Panc1 (cell line): ENCODE results near the gene PPP2R1B. TPM values are rescaled to one million over a fixed set of nuclear protein-coding genes. Genes with fewer than 3 reads are reported as not detected.
"Not testable (repeated sequence)": the region's sequence is repeated elsewhere in the genome, so short reads cannot be mapped to it uniquely, and the experiment has no call there.

ENCODE experiments used
- ATAC-seq: fragments of 200-7000 bp; cut with Tn5 transposase; 2 replicates; pipeline ENCODE4 v1.9.1; 2020; ENCODE audit warnings: mild to moderate bottlenecking, moderate library complexity
- BruUV-seq: library from RNA; stranded (reverse); fragments of 400-500 nt; replicated peaks from 2 replicates; lab custom pipeline; 2021; lab: Mats Ljungman, UMichigan
- CTCF ChIA-PET: fragments of 300-600 bp; sonication (Branson Sonifier 250); formaldehyde crosslinking; loops from one replicate; lab custom pipeline; 2022; ENCODE audit warnings: antibody characterized with exemption; lab: Charles Lee
- POLR2A ChIA-PET: fragments of 300-600 bp; sonication (Branson Sonifier 250); formaldehyde crosslinking; loops from one replicate; lab custom pipeline; 2022; ENCODE audit warnings: antibody characterized with exemption; lab: Charles Lee
- DNase-seq: peaks from one replicate; pipeline ENCODE4 v3.0.0-alpha.2; 2010; ENCODE audit warnings: low read depth, low spot score
- H3K27ac ChIP-seq: 2 replicates; pipeline ENCODE4 v1.5.1; 2011; ENCODE audit warnings: mild to moderate bottlenecking, low read length, inconsistent platforms
- H3K27me3 ChIP-seq: fragments of 200-500 bp; sonication (Bioruptor generic); 2 replicates; pipeline ENCODE4 v1.6.0; 2014; ENCODE audit warnings: low read length, inconsistent platforms; ENCODE audit not compliant: control insufficient read depth, insufficient read depth
- H3K36me3 ChIP-seq: fragments of 200-500 bp; sonication (Bioruptor generic); 2 replicates; pipeline ENCODE4 v1.5.1; 2014; ENCODE audit warnings: inconsistent platforms, mild to moderate bottlenecking, low read length, moderate library complexity; ENCODE audit not compliant: control insufficient read depth, insufficient read depth
- H3K4me1 ChIP-seq: 2 replicates; pipeline ENCODE4 v1.5.1; 2011; ENCODE audit warnings: inconsistent platforms, mild to moderate bottlenecking, low read length, moderate library complexity; ENCODE audit not compliant: control insufficient read depth, insufficient read depth
- H3K4me3 ChIP-seq, 2 experiments: 2 replicates each; pipeline ENCODE4 v1.5.1; 2011 to 2012; ENCODE audit warnings: low read depth in 2 of 2, low read length in 2 of 2, mild to moderate bottlenecking in 2 of 2, inconsistent platforms in 1 of 2, moderate library complexity in 1 of 2
- H3K9me3 ChIP-seq: fragments of 200-500 bp; sonication (Bioruptor generic); 2 replicates; pipeline ENCODE4 v1.5.1; 2014; ENCODE audit warnings: low read depth, mild to moderate bottlenecking, inconsistent platforms, low read length, moderate library complexity; ENCODE audit not compliant: control insufficient read depth, insufficient read depth
- POLR2AphosphoS5 ChIP-seq: IDR thresholded peaks from 2 replicates; pipeline ENCODE4 v1.6.1; 2012; ENCODE audit warnings: mild to moderate bottlenecking, low read depth, low read length, moderate library complexity
- SIN3A ChIP-seq: IDR thresholded peaks from 2 replicates; pipeline ENCODE4 v1.6.1; 2012; ENCODE audit warnings: low read depth, mild to moderate bottlenecking, low read length, moderate library complexity, borderline replicate concordance; ENCODE audit not compliant: insufficient read depth
- TCF7L2 ChIP-seq: IDR thresholded peaks from 2 replicates; pipeline ENCODE4 v1.6.1; 2011; ENCODE audit warnings: mild to moderate bottlenecking, low read depth, low read length, inconsistent platforms
- in situ Hi-C: cut with HindIII; loops from 2 replicates; pipeline ENCODE4 v1.10.0; 2016; ENCODE audit warnings: low sequenced_read_pairs, low pct_unique_long_range_greater_than_20kb
- intact Hi-C: fragments of 100-400 bp; cut with micrococcal nuclease; formaldehyde crosslinking; loops from one replicate; pipeline ENCODE4 v1.10.0; 2022; ENCODE audit not compliant: unreplicated experiment
- total RNA-seq: library from RNA; stranded (reverse); gene quantifications from one replicate; pipeline ENCODE4 v1.2.1, GENCODE V29; 2021; ENCODE audit not compliant: unreplicated experiment
- TF ChIP-seq, protein P1 (sequence below): fragments of 450-650 bp; IDR thresholded peaks from 2 replicates; pipeline ENCODE4 v1.5.1; 2017; ENCODE audit warnings: mild to moderate bottlenecking
- TF ChIP-seq, protein P2 (sequence below), 2 experiments: IDR thresholded peaks; 2 replicates each; pipeline ENCODE4 v1.6.1; 2011 to 2012; ENCODE audit warnings: low read depth in 2 of 2, control low read depth in 1 of 2, low read length in 1 of 2, mild to moderate bottlenecking in 1 of 2, moderate library complexity in 1 of 2; ENCODE audit not compliant: insufficient read depth in 1 of 2

Gene PPP2R1B
- total RNA-seq, 1 experiment from 2014 or later, result 57.7 TPM

DNA sequence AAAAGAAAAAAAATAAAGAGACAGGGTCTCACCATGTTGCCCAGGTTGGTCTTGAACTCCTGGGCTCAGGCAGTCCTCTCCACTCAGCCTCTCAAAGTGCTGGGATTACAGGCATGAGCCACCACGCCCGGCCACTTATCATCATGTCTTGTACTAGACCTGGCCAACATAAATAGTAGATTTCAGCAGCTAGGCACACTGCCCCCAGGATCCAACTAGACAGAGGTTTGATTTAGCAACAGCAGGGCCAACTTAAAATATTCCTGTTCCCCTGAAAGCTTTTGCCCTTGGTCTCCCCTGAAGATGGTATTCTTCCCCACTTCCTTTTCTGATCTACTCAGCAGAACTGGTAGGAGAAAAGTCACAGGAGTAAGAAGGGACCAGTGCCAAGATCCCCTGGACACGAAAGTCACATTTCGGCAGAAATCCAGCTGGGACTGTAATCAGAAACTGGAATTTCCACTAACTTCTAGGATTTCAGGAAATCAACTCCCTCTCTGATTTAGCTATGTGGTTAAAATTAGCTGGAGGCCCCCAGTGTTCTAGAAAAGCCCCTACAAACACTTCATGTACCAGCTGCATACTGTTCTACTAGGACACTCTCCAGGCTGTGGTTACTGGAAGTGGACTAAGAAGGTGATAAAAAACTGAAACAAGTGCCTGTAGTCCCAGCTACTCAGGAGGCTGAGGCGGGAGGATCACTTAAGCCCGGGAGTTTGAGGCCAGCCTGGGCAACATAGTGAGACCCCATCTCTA is 8.9 kb upstream of the PPP2R1B start:
- H3K27ac ChIP-seq, result no peak overlapping the region
- intact Hi-C loops, result loop anchor here (5.0 kb wide), 2 partner anchors 67 to 188 kb away; no protein-coding TSS in a partner anchor
- DNase-seq, result no peak

DNA sequence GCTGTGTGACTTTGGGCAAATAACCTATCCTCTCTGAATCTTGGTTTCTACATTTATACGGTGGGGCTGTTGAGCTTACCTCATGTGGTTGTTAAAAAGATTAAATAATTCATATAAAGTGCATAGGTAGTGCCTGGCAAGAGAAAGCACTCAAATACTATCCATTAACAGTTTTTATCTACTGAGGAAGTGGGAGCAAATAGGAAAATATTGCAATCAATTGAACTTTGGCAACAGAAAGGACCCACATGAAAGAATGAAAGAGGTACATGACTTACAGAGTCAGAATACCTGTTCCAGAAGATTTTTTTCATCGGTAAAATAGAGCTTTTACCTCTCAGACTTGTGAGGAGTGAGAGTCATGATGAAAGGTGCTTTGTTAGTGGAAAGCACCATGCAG is 6.3 kb upstream of the PPP2R1B start:
- H3K36me3 ChIP-seq, result no peaks in the 10 kb centered on the region
- TF ChIP-seq, protein P1, sequence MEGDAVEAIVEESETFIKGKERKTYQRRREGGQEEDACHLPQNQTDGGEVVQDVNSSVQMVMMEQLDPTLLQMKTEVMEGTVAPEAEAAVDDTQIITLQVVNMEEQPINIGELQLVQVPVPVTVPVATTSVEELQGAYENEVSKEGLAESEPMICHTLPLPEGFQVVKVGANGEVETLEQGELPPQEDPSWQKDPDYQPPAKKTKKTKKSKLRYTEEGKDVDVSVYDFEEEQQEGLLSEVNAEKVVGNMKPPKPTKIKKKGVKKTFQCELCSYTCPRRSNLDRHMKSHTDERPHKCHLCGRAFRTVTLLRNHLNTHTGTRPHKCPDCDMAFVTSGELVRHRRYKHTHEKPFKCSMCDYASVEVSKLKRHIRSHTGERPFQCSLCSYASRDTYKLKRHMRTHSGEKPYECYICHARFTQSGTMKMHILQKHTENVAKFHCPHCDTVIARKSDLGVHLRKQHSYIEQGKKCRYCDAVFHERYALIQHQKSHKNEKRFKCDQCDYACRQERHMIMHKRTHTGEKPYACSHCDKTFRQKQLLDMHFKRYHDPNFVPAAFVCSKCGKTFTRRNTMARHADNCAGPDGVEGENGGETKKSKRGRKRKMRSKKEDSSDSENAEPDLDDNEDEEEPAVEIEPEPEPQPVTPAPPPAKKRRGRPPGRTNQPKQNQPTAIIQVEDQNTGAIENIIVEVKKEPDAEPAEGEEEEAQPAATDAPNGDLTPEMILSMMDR, result no peak
- TF ChIP-seq SIN3A (no peak), POLR2AphosphoS5 (no peak), TCF7L2 (no peak)
- TF ChIP-seq, protein P2, sequence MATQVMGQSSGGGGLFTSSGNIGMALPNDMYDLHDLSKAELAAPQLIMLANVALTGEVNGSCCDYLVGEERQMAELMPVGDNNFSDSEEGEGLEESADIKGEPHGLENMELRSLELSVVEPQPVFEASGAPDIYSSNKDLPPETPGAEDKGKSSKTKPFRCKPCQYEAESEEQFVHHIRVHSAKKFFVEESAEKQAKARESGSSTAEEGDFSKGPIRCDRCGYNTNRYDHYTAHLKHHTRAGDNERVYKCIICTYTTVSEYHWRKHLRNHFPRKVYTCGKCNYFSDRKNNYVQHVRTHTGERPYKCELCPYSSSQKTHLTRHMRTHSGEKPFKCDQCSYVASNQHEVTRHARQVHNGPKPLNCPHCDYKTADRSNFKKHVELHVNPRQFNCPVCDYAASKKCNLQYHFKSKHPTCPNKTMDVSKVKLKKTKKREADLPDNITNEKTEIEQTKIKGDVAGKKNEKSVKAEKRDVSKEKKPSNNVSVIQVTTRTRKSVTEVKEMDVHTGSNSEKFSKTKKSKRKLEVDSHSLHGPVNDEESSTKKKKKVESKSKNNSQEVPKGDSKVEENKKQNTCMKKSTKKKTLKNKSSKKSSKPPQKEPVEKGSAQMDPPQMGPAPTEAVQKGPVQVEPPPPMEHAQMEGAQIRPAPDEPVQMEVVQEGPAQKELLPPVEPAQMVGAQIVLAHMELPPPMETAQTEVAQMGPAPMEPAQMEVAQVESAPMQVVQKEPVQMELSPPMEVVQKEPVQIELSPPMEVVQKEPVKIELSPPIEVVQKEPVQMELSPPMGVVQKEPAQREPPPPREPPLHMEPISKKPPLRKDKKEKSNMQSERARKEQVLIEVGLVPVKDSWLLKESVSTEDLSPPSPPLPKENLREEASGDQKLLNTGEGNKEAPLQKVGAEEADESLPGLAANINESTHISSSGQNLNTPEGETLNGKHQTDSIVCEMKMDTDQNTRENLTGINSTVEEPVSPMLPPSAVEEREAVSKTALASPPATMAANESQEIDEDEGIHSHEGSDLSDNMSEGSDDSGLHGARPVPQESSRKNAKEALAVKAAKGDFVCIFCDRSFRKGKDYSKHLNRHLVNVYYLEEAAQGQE (IDR thresholded peaks at IDR 0.05; ENCODE audit: insufficient read depth in 1 of 2, low read depth in 2 of 2, low read length in 1 of 2), result no peak
- POLR2A ChIA-PET, result no interaction called here
- in situ Hi-C loops, result no loop called here
- intact Hi-C loops, result no loop called here
- CTCF ChIA-PET, result interaction anchor here (1.4 kb wide), 1 partner anchor 168 kb away, joined by 3 read pairs; no protein-coding TSS in a partner anchor
- DNase-seq (no peak), ATAC-seq (no peak)
- no peak overlapping the region for H3K4me3 ChIP-seq
- no peaks in the 10 kb centered on the region for H3K4me1 ChIP-seq
- H3K9me3 ChIP-seq, result no peaks in the 10 kb centered on the region
- no TSS peak for BruUV-seq
- H3K27ac ChIP-seq, result no peak overlapping the region
- no peaks in the 10 kb centered on the region for H3K27me3 ChIP-seq

More for the DNA sequence above, 8.9 kb upstream of the PPP2R1B start:
- CTCF ChIA-PET, result no interaction called here
- POLR2A ChIA-PET, result no interaction called here
- in situ Hi-C loops, result no loop called here
- no peaks in the 10 kb centered on the region for H3K4me1 ChIP-seq
- no peaks in the 10 kb centered on the region for H3K9me3 ChIP-seq
- no peak for ATAC-seq
- TF ChIP-seq, protein P2 (IDR thresholded peaks at IDR 0.05; ENCODE audit: insufficient read depth in 1 of 2, low read depth in 2 of 2, low read length in 1 of 2), result no peak
- TF ChIP-seq, protein P1, result no peak
- no peak for TF ChIP-seq SIN3A
- TF ChIP-seq POLR2AphosphoS5, result no peak
- no peak for TF ChIP-seq TCF7L2
- H3K36me3 ChIP-seq, result no peaks in the 10 kb centered on the region
- BruUV-seq, result no TSS peak
- H3K4me3 ChIP-seq, result no peak overlapping the region
- H3K27me3 ChIP-seq, result no peaks in the 10 kb centered on the region

DNA sequence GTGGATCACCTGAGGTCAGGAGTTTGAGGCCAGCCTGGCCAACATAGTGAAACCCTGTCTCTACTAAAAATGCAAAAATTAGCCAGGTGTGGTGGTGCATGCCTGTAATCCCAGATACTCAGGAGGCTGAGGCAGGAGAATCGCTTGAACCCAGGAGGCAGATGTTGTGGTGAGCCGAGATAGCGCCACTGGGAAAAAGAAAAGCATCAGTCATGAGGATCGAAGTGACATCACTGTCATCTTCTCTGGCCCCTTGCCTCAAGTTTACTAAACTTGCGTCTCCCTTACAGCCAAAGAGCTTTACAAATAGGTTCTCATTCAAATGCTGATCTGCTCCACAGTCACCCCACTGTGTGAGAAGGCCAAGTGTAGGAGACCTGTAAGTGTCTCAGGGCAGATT is 5.0 kb upstream of the PPP2R1B start:
- H3K4me3 ChIP-seq, H3K9me3 ChIP-seq, H3K36me3 ChIP-seq, intact Hi-C loops, H3K27ac ChIP-seq, H3K4me1 ChIP-seq, POLR2A ChIA-PET, H3K27me3 ChIP-seq, BruUV-seq, in situ Hi-C loops, DNase-seq, ATAC-seq: not testable (repeated sequence)
- CTCF ChIA-PET, result interaction anchor here (0.6 kb wide), 1 partner anchor 389 kb away, joined by 6 read pairs; no protein-coding TSS in a partner anchor
